H1 (cell line): ENCODE measurements around the gene CCDC13. TPM values are rescaled to one million over a fixed set of nuclear protein-coding genes. Genes with fewer than 3 reads are reported as not detected.

Experiments used
- CTCF ChIA-PET: fragments of 300-600 bp; sonication (Branson Sonifier 250); formaldehyde crosslinking; loops from one replicate; lab custom pipeline; 2021; ENCODE audit not compliant: partially characterized antibody; lab: Charles Lee
- POLR2A ChIA-PET: fragments of 300-600 bp; sonication (Branson Sonifier 250); formaldehyde crosslinking; loops from one replicate; lab custom pipeline; 2021; ENCODE audit warnings: inconsistent platforms; ENCODE audit not compliant: partially characterized antibody; lab: Charles Lee
- DNase-seq, 2 experiments: peaks; one replicate each; pipeline versions ENCODE4 v3.0.0 to v3.0.0-alpha.2; 2010 to 2022; ENCODE audit warnings: low spot score in 2 of 2, low read depth in 1 of 2, mixed read lengths in 1 of 2
- FAIRE-seq: peaks from 2 replicates; lab custom pipeline; 2011; peaks lifted over from hg19 to GRCh38; lab: Jason Lieb, UNC
- H2AFZ ChIP-seq: 2 replicates; pipeline ENCODE4 v1.8.1; 2012; ENCODE audit warnings: low read length, inconsistent platforms
- H2AK5ac ChIP-seq: 2 replicates; pipeline ENCODE4 v1.6.1; 2013; ENCODE audit warnings: low read depth, low read length
- H2BK120ac ChIP-seq: replicated peaks from 2 replicates; pipeline ENCODE3; 2013; ENCODE audit warnings: low read depth, low read length, inconsistent platforms
- H2BK12ac ChIP-seq: 2 replicates; pipeline ENCODE4 v1.6.1; 2013; ENCODE audit warnings: low read depth, low read length
- H2BK15ac ChIP-seq: 2 replicates; pipeline ENCODE4 v1.6.1; 2013; ENCODE audit warnings: low read length
- H2BK20ac ChIP-seq: 2 replicates; pipeline ENCODE4 v1.6.1; 2013; ENCODE audit warnings: low read length
- H2BK5ac ChIP-seq: 2 replicates; pipeline ENCODE4 v1.6.1; 2013; ENCODE audit warnings: low read depth, low read length
- H3K14ac ChIP-seq: 2 replicates; pipeline ENCODE4 v1.6.1; 2013; ENCODE audit warnings: inconsistent platforms; ENCODE audit not compliant: insufficient read length
- H3K18ac ChIP-seq: 2 replicates; pipeline ENCODE4 v1.6.1; 2013; ENCODE audit warnings: low read length; ENCODE audit errors: extremely low read depth
- H3K23ac ChIP-seq: 2 replicates; pipeline ENCODE4 v1.6.1; 2013; ENCODE audit warnings: inconsistent platforms; ENCODE audit not compliant: insufficient read length
- H3K23me2 ChIP-seq: 2 replicates; pipeline ENCODE4 v1.6.1; 2013; ENCODE audit warnings: low read depth, low read length
- H3K27ac ChIP-seq: 2 replicates; pipeline ENCODE4 v1.6.1; 2011; ENCODE audit warnings: low read depth, low read length, inconsistent platforms
- H3K27me3 ChIP-seq, 4 experiments: replicated peaks in 1 of 4; 1 replicate in 1 of 4; 2 replicates in 3 of 4; pipeline versions ENCODE4 v1.6.1 to v1.8.1; 2011 to 2013; ENCODE audit warnings: low read length in 3 of 4, mild to moderate bottlenecking in 3 of 4, inconsistent platforms in 2 of 4, mixed read lengths in 2 of 4, moderate library complexity in 1 of 4; ENCODE audit not compliant: control insufficient read depth in 3 of 4, insufficient read depth in 3 of 4; ENCODE audit errors: extremely low read depth in 1 of 4
- H3K36me3 ChIP-seq, 4 experiments: 2 replicates each; pipeline versions ENCODE4 v1.6.1 to v1.8.1; 2011 to 2013; ENCODE audit warnings: mild to moderate bottlenecking in 4 of 4, low read length in 3 of 4, moderate library complexity in 2 of 4, control low read depth in 1 of 4, inconsistent platforms in 1 of 4; ENCODE audit not compliant: insufficient read depth in 4 of 4, control insufficient read depth in 2 of 4
- H3K4ac ChIP-seq: replicated peaks from 2 replicates; pipeline ENCODE3; 2013; ENCODE audit warnings: low read length, low read depth, mixed read lengths, inconsistent platforms; ENCODE audit not compliant: insufficient read length
- H3K4me1 ChIP-seq, 4 experiments: replicated peaks in 1 of 4; 1 replicate in 1 of 4; 2 replicates in 3 of 4; pipeline versions ENCODE4 v1.6.1 to v1.8.1; 2011 to 2013; ENCODE audit warnings: low read length in 3 of 4, inconsistent platforms in 2 of 4, mixed read lengths in 1 of 4; ENCODE audit not compliant: insufficient read depth in 4 of 4, control insufficient read depth in 3 of 4
- H3K4me2 ChIP-seq, 2 experiments: 2 replicates each; pipeline versions ENCODE4 v1.6.1 to v1.8.1; 2011 to 2013; ENCODE audit warnings: low read depth in 2 of 2, low read length in 2 of 2, control low read depth in 1 of 2, inconsistent platforms in 1 of 2, mild to moderate bottlenecking in 1 of 2; ENCODE audit not compliant: insufficient read depth in 1 of 2
- H3K4me3 ChIP-seq, 4 experiments: fragments of 200-600, 300-600 bp in 1 of 4; sonication (generic), shearing (Covaris generic), sonication (Bioruptor Twin) in 1 of 4; 2 replicates each; pipeline versions ENCODE4 v1.5.1 to v1.8.1; 2011 to 2016; ENCODE audit warnings: low read length in 4 of 4, low read depth in 3 of 4, control low read depth in 2 of 4, inconsistent platforms in 2 of 4, mild to moderate bottlenecking in 2 of 4, mixed read lengths in 1 of 4, moderate library complexity in 1 of 4; ENCODE audit not compliant: insufficient read depth in 2 of 4; ENCODE audit errors: extremely low read depth in 1 of 4
- H3K56ac ChIP-seq: replicated peaks from 2 replicates; pipeline ENCODE3; 2013; ENCODE audit warnings: low read depth, mild to moderate bottlenecking, mixed read lengths, low read length, inconsistent platforms; ENCODE audit not compliant: insufficient read length
- H3K79me1 ChIP-seq: 2 replicates; pipeline ENCODE4 v1.6.1; 2013; ENCODE audit warnings: low read depth, low read length, control low read depth
- H3K79me2 ChIP-seq, 2 experiments: 2 replicates each; pipeline versions ENCODE4 v1.6.1 to v1.8.1; 2012 to 2013; ENCODE audit warnings: low read length in 2 of 2, mild to moderate bottlenecking in 2 of 2, inconsistent platforms in 1 of 2; ENCODE audit not compliant: insufficient read depth in 2 of 2, control insufficient read depth in 1 of 2
- H3K9ac ChIP-seq, 4 experiments: replicated peaks in 1 of 4; 1 replicate in 1 of 4; 2 replicates in 3 of 4; pipeline versions ENCODE4 v1.6.1 to v1.8.1; 2011 to 2013; ENCODE audit warnings: low read depth in 3 of 4, low read length in 3 of 4, control low read depth in 2 of 4, mild to moderate bottlenecking in 2 of 4, moderate library complexity in 2 of 4, inconsistent platforms in 1 of 4; ENCODE audit errors: extremely low read depth in 1 of 4
- H3K9me3 ChIP-seq, 2 experiments: 2 replicates each; pipeline versions ENCODE4 v1.6.1 to v1.8.1; 2012 to 2013; ENCODE audit warnings: mild to moderate bottlenecking in 2 of 2, moderate library complexity in 2 of 2, control low read depth in 1 of 2, inconsistent platforms in 1 of 2, low read depth in 1 of 2, low read length in 1 of 2, mixed read lengths in 1 of 2; ENCODE audit not compliant: insufficient read depth in 2 of 2
- H4K20me1 ChIP-seq, 2 experiments: replicated peaks in 1 of 2; 2 replicates each; pipeline versions ENCODE3 to v1.8.1; 2011 to 2013; ENCODE audit warnings: inconsistent platforms in 2 of 2, low read length in 2 of 2, mild to moderate bottlenecking in 1 of 2; ENCODE audit not compliant: insufficient read depth in 2 of 2, control insufficient read depth in 1 of 2
- H4K5ac ChIP-seq: 2 replicates; pipeline ENCODE4 v1.6.1; 2013; ENCODE audit warnings: low read length, low read depth, mixed read lengths, inconsistent platforms; ENCODE audit not compliant: insufficient read length
- H4K8ac ChIP-seq: 2 replicates; pipeline ENCODE4 v1.8.0; 2013; ENCODE audit warnings: mild to moderate bottlenecking, moderate library complexity, low read length, inconsistent platforms; ENCODE audit not compliant: insufficient read depth; ENCODE audit errors: extremely low read depth
- H4K91ac ChIP-seq: replicated peaks from 2 replicates; pipeline ENCODE3; 2013; ENCODE audit warnings: low read length, mixed read lengths, inconsistent platforms; ENCODE audit not compliant: insufficient read length
- CBX5 ChIP-seq: fragments of 300-800, 300-1000 bp; sonication (generic); IDR thresholded peaks from 2 replicates; pipeline ENCODE4 v1.7.1; 2016; ENCODE audit warnings: antibody characterized with exemption, low read length, low read depth
- CBX8 ChIP-seq: fragments of 300-800, 300-1000 bp; sonication (generic); IDR thresholded peaks from 2 replicates; pipeline ENCODE4 v1.7.1; 2016; ENCODE audit warnings: low read depth, low read length, borderline replicate concordance
- CHD2 ChIP-seq: IDR thresholded peaks from 2 replicates; pipeline ENCODE4 v1.6.1; 2012; ENCODE audit warnings: low read length, improper control_type of control experiment
- EP300 ChIP-seq, 2 experiments: IDR thresholded peaks; 1 replicate in 1 of 2; 2 replicates in 1 of 2; pipeline ENCODE4 v1.6.1; 2011 to 2012; ENCODE audit warnings: low read depth in 2 of 2, low read length in 2 of 2, mild to moderate bottlenecking in 2 of 2, borderline replicate concordance in 1 of 2, inconsistent platforms in 1 of 2, moderate library complexity in 1 of 2
- JUN ChIP-seq: IDR thresholded peaks from 2 replicates; pipeline ENCODE4 v1.6.1; 2011; ENCODE audit warnings: low read depth, mild to moderate bottlenecking, improper control_type of control experiment, low read length
- NRF1 ChIP-seq: IDR thresholded peaks from 2 replicates; pipeline ENCODE4 v1.6.1; 2011; ENCODE audit warnings: mild to moderate bottlenecking, low read depth, low read length, improper control_type of control experiment
- POU5F1 ChIP-seq: IDR thresholded peaks from 2 replicates; pipeline ENCODE4 v1.6.1; 2011; ENCODE audit warnings: low read depth, mild to moderate bottlenecking, low read length, moderate library complexity
- SIN3A ChIP-seq, 2 experiments: IDR thresholded peaks in 1 of 2; conservative IDR thresholded peaks in 1 of 2; 2 replicates each; pipeline ENCODE4 v1.6.1; 2011 to 2012; ENCODE audit warnings: low read length in 2 of 2, improper control_type of control experiment in 1 of 2, low read depth in 1 of 2, mild to moderate bottlenecking in 1 of 2
- SIRT6 ChIP-seq: IDR thresholded peaks from one replicate; pipeline ENCODE4 v1.7.1; 2012; ENCODE audit warnings: low read length, inconsistent platforms
- TAF1 ChIP-seq: IDR thresholded peaks from 2 replicates; pipeline ENCODE4 v1.6.1; 2011; ENCODE audit warnings: mild to moderate bottlenecking, low read depth, low read length
- TAF7 ChIP-seq: optimal IDR thresholded peaks from 2 replicates; pipeline ENCODE3; 2011; ENCODE audit warnings: low read depth, mild to moderate bottlenecking, inconsistent platforms, low read length, moderate library complexity, borderline replicate concordance
- TEAD4 ChIP-seq: IDR thresholded peaks from 2 replicates; pipeline ENCODE4 v1.6.1; 2012; ENCODE audit warnings: low read depth, low read length, inconsistent platforms, mixed read lengths
- ZNF274 ChIP-seq: IDR thresholded peaks from 2 replicates; pipeline ENCODE4 v1.7.0; 2012; ENCODE audit warnings: low read length, borderline replicate concordance; ENCODE audit errors: extremely low read depth
- WGBS, 2 experiments: shearing (Covaris generic) in 1 of 2; methylation state at CpG; one replicate each; pipeline versions ENCODE4 v1.1.6 to v1.1.7; 2013 to 2015; ENCODE audit warnings: low lambda C conversion rate in 2 of 2, mixed read lengths in 2 of 2, inconsistent platforms in 1 of 2, low coverage in 1 of 2, missing lambda C conversion rate in 1 of 2; ENCODE audit not compliant: insufficient replicate concordance in 2 of 2, insufficient coverage in 1 of 2, insufficient read length in 1 of 2; ENCODE audit errors: extremely low coverage in 1 of 2, missing lambda C conversion rate in 1 of 2; 5-methylcytosine and 5-hydroxymethylcytosine counted together
- polyA plus RNA-seq, 7 experiments: library from polyadenylated mRNA; depleted of rRNA in 3 of 7; stranded (reverse) in 5 of 7; unstranded in 2 of 7; fragments of >200 nt in 5 of 7; fragments of 200-250 nt in 2 of 7; gene quantifications; 1 replicate in 5 of 7; 2 replicates in 1 of 7; 4 replicates in 1 of 7; pipeline versions ENCODE4 v1.2.1 to v1.2.3, GENCODE V29; 2011 to 2013; ENCODE audit warnings: missing spikeins in 2 of 7, mixed read lengths in 2 of 7
- total RNA-seq: library from RNA; stranded (reverse); fragmentation: NEBNext Ultra II Directional; extraction: Animal tissue kit (Norgen Biotek cat#: 25700); gene quantifications from 2 replicates; pipeline ENCODE4 v1.2.1, GENCODE V29; 2021

The CCDC13 gene
- total and polyA plus RNA-seq, 2 of the 8 experiments (the other 6 are each of a cell fraction or from before 2014, with no cell fraction given) = 0.06 TPM; not detected in 1

DNA sequence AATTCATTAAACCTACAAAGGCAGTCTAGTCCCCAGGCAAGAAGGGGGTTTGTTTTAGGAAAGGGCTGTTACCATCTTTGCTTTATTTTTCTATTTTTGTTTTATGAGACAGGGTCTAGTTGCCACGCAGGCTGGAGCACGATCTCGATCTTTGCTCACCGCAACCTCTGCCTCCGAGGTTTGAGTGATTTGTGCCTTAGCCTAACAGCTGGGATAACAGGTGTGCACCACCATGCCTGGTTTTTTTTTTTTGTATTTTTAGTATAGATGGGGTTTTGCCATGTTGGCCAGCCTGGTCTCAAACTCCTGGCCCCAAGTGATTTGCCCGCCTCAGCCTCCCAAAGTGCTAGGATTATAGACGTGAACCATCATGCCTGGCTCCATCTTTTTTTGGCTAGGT lies 26.3 kb upstream of the CCDC13 start:
- Histone ChIP-seq H2BK20ac (no peak overlapping the region), H4K20me1 (no peaks in the 10 kb centered on the region), H3K56ac (no peak overlapping the region), H3K27ac (no peak overlapping the region), H3K36me3 (peaks cover 0 to 2% (median 0%) of the 10 kb centered on the region in 4 experiments; a peak in 1 of 8 replicates)
- TF ChIP-seq POU5F1 = no peak
- TF ChIP-seq SIN3A (conservative IDR thresholded peaks at IDR 0.05 in 1 of 2, IDR thresholded peaks at IDR 0.05 in 1 of 2; ENCODE audit: low read depth in 1 of 2, low read length in 2 of 2) = no peak
- TF ChIP-seq TAF7 = no peak
- TF ChIP-seq TEAD4 = no peak
- no peak for TF ChIP-seq CBX8
- TF ChIP-seq JUN = no peak
- no peak for TF ChIP-seq NRF1
- TF ChIP-seq EP300 (IDR thresholded peaks at IDR 0.05; ENCODE audit: borderline replicate concordance in 1 of 2, low read depth in 2 of 2, low read length in 2 of 2) = no peak
- TF ChIP-seq SIRT6 = no peak
- TF ChIP-seq CHD2 = no peak
- no peak for TF ChIP-seq TAF1
- TF ChIP-seq ZNF274 = no peak
- TF ChIP-seq CBX5 = no peak
- TF ChIP-seq, all 59 proteins: peak for 0
- Histone ChIP-seq H2BK5ac (no peak overlapping the region), H3K23me2 (peaks cover 5% of the 10 kb centered on the region; the same call in 1 of the 2 replicates), H2BK120ac (no peak overlapping the region), H2AFZ (no peak overlapping the region), H3K18ac (peak overlapping the region; percentile 19; the same call in 1 of the 2 replicates), H3K23ac (no peak overlapping the region), H2BK12ac (no peak overlapping the region), H3K4me3 (peak overlapping the region in 1 of 4 experiments; percentile 10; a peak in 1 of 8 replicates), H3K4me1 (peaks cover 0 to 14% (median 3%) of the 10 kb centered on the region in 4 experiments; a peak in 4 of 7 replicates), H4K91ac (peak overlapping the region; percentile 73), H3K79me2 (peaks cover 0 to 61% of the 10 kb centered on the region in 2 experiments; a peak in 3 of 4 replicates), H2BK15ac (no peak overlapping the region), H3K4ac (no peak overlapping the region), H4K8ac (no peak overlapping the region; the same call in 1 of the 2 replicates), H4K5ac (no peak overlapping the region), H3K4me2 (peak overlapping the region; percentile 9 to 42; a peak in 3 of 4 replicates), H3K79me1 (no peaks in the 10 kb centered on the region; the same call in 1 of the 2 replicates), H3K9ac (0 out of 7 replicates have a peak overlapping the region, but pooled peaks of 1 of the 4 experiments have one; percentile 40), H2AK5ac (no peak overlapping the region; the same call in 1 of the 2 replicates), H3K9me3 (no peaks in the 10 kb centered on the region), H3K27me3 (no peaks in the 10 kb centered on the region), H3K14ac (no peak overlapping the region)
- WGBS, 2 experiments = 79% methylated on average over 7 of the region's 7 CpGs; no CpG with 5 or more reads in 1 of the 2 experiments
- FAIRE-seq = no peak
- DNase-seq = no peak
- ChIA-PET POLR2A (no interaction called here), CTCF (interaction anchor here (1.8 kb wide), 1 partner anchor 17 kb away, joined by 5 read pairs; no protein-coding TSS in a partner anchor)
